ENCODE measurements around the gene CEP126.

DNA sequence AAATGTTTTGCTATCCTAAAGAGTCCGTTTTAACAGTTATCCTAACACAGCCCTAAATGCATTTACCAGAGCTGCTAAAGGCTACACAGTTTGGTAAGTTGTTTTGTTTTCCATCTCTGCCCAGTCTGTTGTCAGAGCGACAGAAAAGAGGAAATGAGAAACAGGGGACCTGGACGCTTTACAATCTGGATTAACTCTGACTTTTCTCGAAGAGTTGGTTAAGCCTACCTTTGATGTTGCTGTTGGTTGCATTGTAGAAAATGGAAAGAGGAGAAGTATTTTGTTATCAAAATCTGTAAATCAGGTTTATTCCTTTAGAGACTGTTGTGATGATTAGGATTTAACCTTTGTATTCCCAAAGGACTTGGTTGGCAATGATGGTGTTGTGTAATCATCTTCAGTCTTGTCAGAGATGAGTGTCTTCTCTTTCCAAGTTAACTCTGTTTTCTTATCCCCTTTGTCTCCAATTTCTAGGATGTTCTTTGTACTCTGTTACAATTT, 1.0 kb downstream of the CEP126 start:
- TF ChIP-seq, protein P1, sequence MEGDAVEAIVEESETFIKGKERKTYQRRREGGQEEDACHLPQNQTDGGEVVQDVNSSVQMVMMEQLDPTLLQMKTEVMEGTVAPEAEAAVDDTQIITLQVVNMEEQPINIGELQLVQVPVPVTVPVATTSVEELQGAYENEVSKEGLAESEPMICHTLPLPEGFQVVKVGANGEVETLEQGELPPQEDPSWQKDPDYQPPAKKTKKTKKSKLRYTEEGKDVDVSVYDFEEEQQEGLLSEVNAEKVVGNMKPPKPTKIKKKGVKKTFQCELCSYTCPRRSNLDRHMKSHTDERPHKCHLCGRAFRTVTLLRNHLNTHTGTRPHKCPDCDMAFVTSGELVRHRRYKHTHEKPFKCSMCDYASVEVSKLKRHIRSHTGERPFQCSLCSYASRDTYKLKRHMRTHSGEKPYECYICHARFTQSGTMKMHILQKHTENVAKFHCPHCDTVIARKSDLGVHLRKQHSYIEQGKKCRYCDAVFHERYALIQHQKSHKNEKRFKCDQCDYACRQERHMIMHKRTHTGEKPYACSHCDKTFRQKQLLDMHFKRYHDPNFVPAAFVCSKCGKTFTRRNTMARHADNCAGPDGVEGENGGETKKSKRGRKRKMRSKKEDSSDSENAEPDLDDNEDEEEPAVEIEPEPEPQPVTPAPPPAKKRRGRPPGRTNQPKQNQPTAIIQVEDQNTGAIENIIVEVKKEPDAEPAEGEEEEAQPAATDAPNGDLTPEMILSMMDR (IDR thresholded peaks at IDR 0.05; ENCODE audit: insufficient read depth, low read length), result no peak
- no peak for TF ChIP-seq GABPA (IDR thresholded peaks at IDR 0.05; ENCODE audit: low read depth)
- no peak for TF ChIP-seq POLR2AphosphoS5 (IDR thresholded peaks at IDR 0.05; ENCODE audit: low read depth)
- TF ChIP-seq REST (IDR thresholded peaks at IDR 0.05; ENCODE audit: insufficient replicate concordance, low read depth), result no peak
- peak; percentile 85 for TF ChIP-seq SPI1 (IDR thresholded peaks at IDR 0.05; ENCODE audit: borderline replicate concordance, low read depth)

All from HL-60 (cell line).